SK-N-SH (cell line): ENCODE results near the gene TEAD4. TPM values are rescaled to one million over a fixed set of nuclear protein-coding genes. Genes with fewer than 3 reads are reported as not detected.

Experiments
- CTCF ChIA-PET: fragments of 300-600, 350-600 bp; formaldehyde crosslinking; extraction: SDS; loops from one replicate; lab custom pipeline; 2021; lab: Yijun Ruan, JAX
- POLR2A ChIA-PET: fragments of 350-600 bp; sonication (Branson Sonifier 250); formaldehyde crosslinking; extraction: SDS; loops from one replicate; lab custom pipeline; 2020; ENCODE audit warnings: antibody characterized with exemption, inconsistent platforms; lab: Yijun Ruan, JAX
- DNase-seq: peaks from one replicate; pipeline ENCODE4 v3.0.0; 2012
- H2AFZ ChIP-seq: fragments of 200-600 bp; sonication (generic); 2 replicates; pipeline ENCODE4 v1.8.1; 2016; ENCODE audit warnings: antibody characterized with exemption, mild to moderate bottlenecking, low read depth
- H3F3A ChIP-seq: fragments of 200-600 bp; sonication (generic); replicated peaks from 2 replicates; pipeline ENCODE3; 2016; ENCODE audit warnings: antibody characterized with exemption, mild to moderate bottlenecking; ENCODE audit not compliant: insufficient read depth
- H3K27ac ChIP-seq, 2 experiments: fragments of 200-500 bp in 1 of 2; fragments of 200-600 bp in 1 of 2; sonication (Bioruptor generic) in 1 of 2; sonication (generic), shearing (Covaris generic) in 1 of 2; 2 replicates each; pipeline versions ENCODE4 v1.5.1 to v1.6.1; 2014 to 2016; ENCODE audit warnings: low read depth in 2 of 2, inconsistent platforms in 1 of 2, low read length in 1 of 2, mild to moderate bottlenecking in 1 of 2, mixed read lengths in 1 of 2
- H3K27me3 ChIP-seq: fragments of 200-600 bp; sonication (generic), shearing (Covaris generic); 2 replicates; pipeline ENCODE4 v1.6.1; 2016; ENCODE audit warnings: mixed run types; ENCODE audit not compliant: insufficient read depth
- H3K36me3 ChIP-seq, 2 experiments: fragments of 200-500 bp in 1 of 2; fragments of 200-600 bp in 1 of 2; sonication (Bioruptor generic) in 1 of 2; sonication (generic) in 1 of 2; replicated peaks in 1 of 2; 2 replicates each; pipeline versions ENCODE3 to v1.5.1; 2014 to 2016; ENCODE audit warnings: low read length in 1 of 2, mild to moderate bottlenecking in 1 of 2; ENCODE audit not compliant: insufficient read depth in 2 of 2, control insufficient read depth in 1 of 2
- H3K4me1 ChIP-seq, 2 experiments: fragments of 200-500 bp in 1 of 2; fragments of 200-600 bp in 1 of 2; sonication (Bioruptor generic) in 1 of 2; sonication (generic), shearing (Covaris generic) in 1 of 2; 2 replicates each; pipeline versions ENCODE4 v1.5.1 to v1.6.1; 2014 to 2016; ENCODE audit warnings: low read depth in 1 of 2, low read length in 1 of 2, mixed run types in 1 of 2; ENCODE audit not compliant: insufficient read depth in 2 of 2, control insufficient read depth in 1 of 2
- H3K4me2 ChIP-seq: fragments of 200-600 bp; sonication (generic), shearing (Covaris generic); 2 replicates; pipeline ENCODE4 v1.6.1; 2017; ENCODE audit warnings: mixed run types
- H3K4me3 ChIP-seq, 2 experiments: fragments of 200-500 bp in 1 of 2; fragments of 200-600 bp in 1 of 2; sonication (Bioruptor generic) in 1 of 2; sonication (generic), shearing (Covaris generic) in 1 of 2; 2 replicates each; pipeline versions ENCODE4 v1.5.1 to v1.8.1; 2014 to 2016; ENCODE audit warnings: low read depth in 2 of 2, inconsistent platforms in 1 of 2, low read length in 1 of 2, mild to moderate bottlenecking in 1 of 2, mixed read lengths in 1 of 2, moderate library complexity in 1 of 2
- H3K79me2 ChIP-seq: fragments of 200-600 bp; sonication (generic); 2 replicates; pipeline ENCODE4 v1.8.1; 2017; ENCODE audit warnings: mild to moderate bottlenecking; ENCODE audit not compliant: insufficient read depth
- H3K9ac ChIP-seq: fragments of 200-600 bp; sonication (generic); 2 replicates; pipeline ENCODE4 v1.6.1; 2017; ENCODE audit warnings: mixed run types
- H3K9me2 ChIP-seq: fragments of 200-600 bp; sonication (generic); 2 replicates; pipeline ENCODE4 v1.6.1; 2017; ENCODE audit warnings: mixed run types
- H3K9me3 ChIP-seq: fragments of 200-600 bp; sonication (generic); 2 replicates; pipeline ENCODE4 v1.6.1; 2017; ENCODE audit warnings: mixed run types, mild to moderate bottlenecking, moderate library complexity
- H4K20me1 ChIP-seq: fragments of 200-600 bp; sonication (generic); 2 replicates; pipeline ENCODE4 v1.6.1; 2017; ENCODE audit warnings: mild to moderate bottlenecking, mixed run types; ENCODE audit not compliant: insufficient read depth
- FOXM1 ChIP-seq: IDR thresholded peaks from 2 replicates; pipeline ENCODE4 v1.4.0; 2012; ENCODE audit warnings: low read depth, mild to moderate bottlenecking
- GABPA ChIP-seq: IDR thresholded peaks from 2 replicates; pipeline ENCODE4 v1.4.0; 2012; ENCODE audit warnings: low read depth, mild to moderate bottlenecking
- GATA2 ChIP-seq: sonication (generic); formaldehyde crosslinking; IDR thresholded peaks from 2 replicates; pipeline ENCODE4 v1.5.0; 2020; ENCODE audit warnings: mild to moderate bottlenecking, missing genetic modification reagents
- NFIC ChIP-seq: IDR thresholded peaks from 2 replicates; pipeline ENCODE4 v1.4.0; 2012; ENCODE audit warnings: borderline replicate concordance
- RXRA ChIP-seq: IDR thresholded peaks from 2 replicates; pipeline ENCODE4 v1.4.0; 2012; ENCODE audit warnings: low read depth, mild to moderate bottlenecking, borderline replicate concordance
- SIN3A ChIP-seq: IDR thresholded peaks from 2 replicates; pipeline ENCODE4 v1.6.1; 2012; ENCODE audit warnings: low read depth, mild to moderate bottlenecking, low read length, moderate library complexity, borderline replicate concordance
- TAF1 ChIP-seq: IDR thresholded peaks from 2 replicates; pipeline ENCODE4 v1.6.1; 2012; ENCODE audit warnings: low read depth, mild to moderate bottlenecking, low read length, moderate library complexity, borderline replicate concordance
- YY1 ChIP-seq: IDR thresholded peaks from 2 replicates; pipeline ENCODE4 v1.4.0; 2012; ENCODE audit warnings: low read depth, mild to moderate bottlenecking
- ZBTB33 ChIP-seq: IDR thresholded peaks from 2 replicates; pipeline ENCODE4 v1.4.0; 2012; ENCODE audit warnings: low read depth, borderline replicate concordance
- WGBS: methylation state at CpG from one replicate; pipeline ENCODE4 v1.1.6; 2017; ENCODE audit warnings: low lambda C conversion rate; 5-methylcytosine and 5-hydroxymethylcytosine counted together
- polyA plus RNA-seq, 3 experiments: library from polyadenylated mRNA; depleted of rRNA; stranded (reverse); fragments of >200 nt; gene quantifications; 2 replicates each; pipeline ENCODE4 v1.2.3, GENCODE V29; 2012
- TF ChIP-seq, protein P1 (sequence below): fragments of 150-350 bp; IDR thresholded peaks from 2 replicates; pipeline ENCODE4 v1.6.1; 2017; ENCODE audit warnings: antibody characterized with exemption, low read length, low read depth, borderline replicate concordance
- TF ChIP-seq, protein P2 (sequence below): IDR thresholded peaks from 2 replicates; pipeline ENCODE4 v1.4.0; 2012; ENCODE audit warnings: low read depth, borderline replicate concordance

TEAD4 gene
- polyA plus RNA-seq, 1 of the 3 experiments (the other 2 are of a cell fraction) = 27.1 TPM

DNA sequence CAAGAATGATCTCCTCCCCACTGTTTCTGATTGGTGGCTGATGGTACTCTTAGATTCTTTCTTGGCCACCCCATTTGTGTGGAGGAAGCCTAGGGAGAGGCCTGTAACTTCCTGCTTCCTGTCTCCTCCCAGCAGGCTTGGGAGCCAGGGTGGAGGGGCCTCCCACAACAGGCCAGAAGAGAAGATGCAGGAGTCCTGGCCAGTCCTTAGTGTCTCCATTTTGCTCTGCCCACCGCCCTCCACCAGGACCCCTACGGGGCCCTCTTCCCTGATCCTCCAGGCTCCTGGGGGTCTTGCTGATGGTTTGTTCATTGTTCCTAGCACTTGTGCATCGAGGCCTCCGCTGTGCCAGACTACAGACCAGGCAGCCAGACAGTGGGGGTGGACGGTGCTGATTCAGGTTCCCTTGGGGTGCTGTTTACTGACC, 124.7 kb downstream of the TEAD4 start (continued):
- TF ChIP-seq FOXM1 = no peak

DNA sequence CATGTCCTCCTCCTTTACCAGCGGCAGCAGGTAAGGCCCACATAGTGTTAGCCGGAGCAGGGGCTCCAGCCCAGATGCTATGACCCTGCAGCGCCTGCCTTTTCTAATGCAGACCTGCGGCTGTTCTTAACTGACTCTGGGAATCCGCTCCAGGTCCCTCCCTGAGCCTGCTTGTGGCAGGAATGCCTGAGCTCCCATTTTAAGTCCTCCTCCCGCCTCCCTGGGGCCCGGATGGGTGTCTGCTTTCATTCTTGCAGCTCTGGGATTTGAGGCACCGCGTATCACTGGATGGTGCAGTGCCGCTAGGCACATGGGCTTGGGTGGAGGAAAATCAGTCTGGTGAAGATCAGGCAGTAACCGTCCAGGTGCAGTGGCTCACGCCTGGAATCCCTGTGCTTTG, 125.5 kb downstream of the TEAD4 start:
- DNase-seq = no peak
- H3K9me2 ChIP-seq = no peaks in the 10 kb centered on the region
- H3F3A ChIP-seq = no peaks in the 10 kb centered on the region
- no peak overlapping the region for H3K4me3 ChIP-seq
- H4K20me1 ChIP-seq = no peaks in the 10 kb centered on the region; the same call in 1 of the 2 replicates
- no peak overlapping the region for H3K27ac ChIP-seq
- WGBS = 92% methylated on average over 9 of the region's 12 CpGs
- no peaks in the 10 kb centered on the region for H3K36me3 ChIP-seq
- H2AFZ ChIP-seq = no peak overlapping the region
- ChIA-PET CTCF (interaction anchor here (3.3 kb wide), 1 partner anchor 11 kb away, joined by 11 read pairs; no protein-coding TSS in a partner anchor), POLR2A (no interaction called here)
- TF ChIP-seq, protein P1, sequence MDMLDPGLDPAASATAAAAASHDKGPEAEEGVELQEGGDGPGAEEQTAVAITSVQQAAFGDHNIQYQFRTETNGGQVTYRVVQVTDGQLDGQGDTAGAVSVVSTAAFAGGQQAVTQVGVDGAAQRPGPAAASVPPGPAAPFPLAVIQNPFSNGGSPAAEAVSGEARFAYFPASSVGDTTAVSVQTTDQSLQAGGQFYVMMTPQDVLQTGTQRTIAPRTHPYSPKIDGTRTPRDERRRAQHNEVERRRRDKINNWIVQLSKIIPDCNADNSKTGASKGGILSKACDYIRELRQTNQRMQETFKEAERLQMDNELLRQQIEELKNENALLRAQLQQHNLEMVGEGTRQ = no peak
- H3K9ac ChIP-seq = no peak overlapping the region
- H3K9me3 ChIP-seq = no peaks in the 10 kb centered on the region
- peaks cover 0 to 21% of the 10 kb centered on the region in 2 experiments; a peak in 2 of 4 replicates for H3K4me1 ChIP-seq
- peaks cover 8% of the 10 kb centered on the region; the same call in 1 of the 2 replicates for H3K79me2 ChIP-seq
- no peak overlapping the region for H3K4me2 ChIP-seq
- H3K27me3 ChIP-seq = no peaks in the 10 kb centered on the region

DNA sequence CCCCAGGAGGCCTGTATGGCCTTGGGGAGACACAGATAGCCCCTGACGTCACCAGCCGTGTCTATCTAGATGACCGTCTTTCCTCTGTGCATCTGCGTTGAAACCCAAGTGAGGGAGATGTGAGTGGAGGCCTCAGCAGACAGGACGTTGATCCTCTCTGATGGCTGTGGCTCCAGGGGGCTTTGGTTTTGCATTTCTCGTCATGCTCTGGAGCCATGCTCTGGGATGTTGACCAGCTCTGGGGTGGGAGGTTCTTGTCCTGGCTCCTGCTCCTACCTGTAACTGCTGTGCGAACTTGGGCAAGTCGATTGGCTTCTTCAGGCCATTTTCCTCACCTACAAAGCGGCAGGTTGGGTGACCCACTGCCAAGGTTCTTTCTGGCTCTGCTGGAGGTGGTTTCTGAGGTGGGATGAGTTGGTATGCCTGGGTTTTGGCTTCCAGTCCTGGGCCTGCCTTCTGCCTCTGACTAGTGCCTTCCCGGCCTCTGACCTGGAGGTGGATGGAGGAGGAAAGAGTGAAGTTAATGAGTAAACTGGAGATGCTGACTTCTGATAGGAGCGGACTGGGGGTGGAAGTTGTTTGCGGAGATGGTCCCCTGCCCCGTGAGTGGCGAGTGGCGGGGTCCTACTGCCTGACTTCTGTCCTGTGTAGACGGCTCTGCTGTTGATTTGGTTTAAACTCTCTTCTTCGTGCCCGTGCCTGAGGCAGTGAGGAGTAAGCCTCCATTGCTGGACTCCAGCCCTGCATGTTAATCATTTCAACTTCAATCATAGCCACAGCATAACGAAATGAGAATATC, 126.3 kb downstream of the TEAD4 start:
- no peak overlapping the region for H3K4me3 ChIP-seq
- H2AFZ ChIP-seq = no peak overlapping the region
- POLR2A ChIA-PET = no interaction called here
- WGBS = 77% methylated on average over 13 of the region's 19 CpGs
- H3K9me2 ChIP-seq = no peaks in the 10 kb centered on the region
- peak overlapping the region in 1 of 2 experiments; percentile 65; a peak in 1 of 4 replicates for H3K27ac ChIP-seq
- no peaks in the 10 kb centered on the region for H3F3A ChIP-seq
- H3K9me3 ChIP-seq = no peaks in the 10 kb centered on the region
- TF ChIP-seq YY1 (no peak), TAF1 (no peak), GABPA (no peak), NFIC (no peak), SIN3A (no peak), GATA2 (no peak), RXRA (no peak), ZBTB33 (no peak)
- TF ChIP-seq, protein P2, sequence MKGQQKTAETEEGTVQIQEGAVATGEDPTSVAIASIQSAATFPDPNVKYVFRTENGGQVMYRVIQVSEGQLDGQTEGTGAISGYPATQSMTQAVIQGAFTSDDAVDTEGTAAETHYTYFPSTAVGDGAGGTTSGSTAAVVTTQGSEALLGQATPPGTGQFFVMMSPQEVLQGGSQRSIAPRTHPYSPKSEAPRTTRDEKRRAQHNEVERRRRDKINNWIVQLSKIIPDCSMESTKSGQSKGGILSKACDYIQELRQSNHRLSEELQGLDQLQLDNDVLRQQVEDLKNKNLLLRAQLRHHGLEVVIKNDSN = no peak
- TF ChIP-seq, protein P1 = no peak
- TF ChIP-seq, all 33 proteins: peak for 0
- Histone ChIP-seq H4K20me1 (no peaks in the 10 kb centered on the region; the same call in 1 of the 2 replicates), H3K9ac (no peak overlapping the region), H3K27me3 (no peaks in the 10 kb centered on the region), H3K79me2 (peaks cover 3% of the 10 kb centered on the region; the same call in 1 of the 2 replicates), H3K36me3 (no peaks in the 10 kb centered on the region), H3K4me2 (no peak overlapping the region), H3K4me1 (peaks cover 0 to 21% of the 10 kb centered on the region in 2 experiments; a peak in 2 of 4 replicates)
- no peak for DNase-seq
- CTCF ChIA-PET = no interaction called here
